Measurements from ENCODE around the gene SUCO. TPM values are rescaled to one million over a fixed set of nuclear protein-coding genes. Genes with fewer than 3 reads are reported as not detected.

The SUCO gene
- polyA plus RNA-seq, 3 donors from 2014 or later = 7.8 to 14.0 (median 8.2) TPM

DNA sequence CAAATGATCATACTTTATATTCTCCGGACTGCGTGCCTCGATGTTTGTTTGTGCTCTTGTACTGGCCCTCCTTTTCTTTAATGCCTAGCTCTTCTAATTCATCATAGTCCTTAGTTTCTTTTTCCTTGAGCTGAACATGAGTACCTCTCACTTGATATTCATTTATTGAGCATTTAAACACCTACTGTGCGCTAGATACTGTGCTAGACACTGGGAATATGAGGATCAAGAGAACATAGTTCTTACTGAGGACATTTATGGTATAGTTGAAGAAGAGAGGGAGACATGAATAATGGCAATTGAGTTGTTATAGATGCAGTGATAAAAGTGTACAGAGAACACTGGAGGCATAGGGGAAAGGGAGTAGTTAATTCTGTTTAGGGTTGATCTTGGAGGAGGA lies 22.0 kb downstream of the SUCO start:
- peaks cover 7 to 54% of the 10 kb centered on the region in 2 donors for H3K4me1 Mint-ChIP-seq
- H3K27ac Mint-ChIP-seq = no peak overlapping the region
- DNase-seq = no peak
- no peak overlapping the region for H3K4me3 Mint-ChIP-seq
- H3K27me3 Mint-ChIP-seq (ENCODE audit: low read depth in 3 of 3) = peaks cover 0 to 1% (median 0%) of the 10 kb centered on the region in 3 donors
- H3K36me3 Mint-ChIP-seq = peaks cover 4 to 33% (median 21%) of the 10 kb centered on the region in 3 donors
- H3K9me3 Mint-ChIP-seq = no peaks in the 10 kb centered on the region

DNA sequence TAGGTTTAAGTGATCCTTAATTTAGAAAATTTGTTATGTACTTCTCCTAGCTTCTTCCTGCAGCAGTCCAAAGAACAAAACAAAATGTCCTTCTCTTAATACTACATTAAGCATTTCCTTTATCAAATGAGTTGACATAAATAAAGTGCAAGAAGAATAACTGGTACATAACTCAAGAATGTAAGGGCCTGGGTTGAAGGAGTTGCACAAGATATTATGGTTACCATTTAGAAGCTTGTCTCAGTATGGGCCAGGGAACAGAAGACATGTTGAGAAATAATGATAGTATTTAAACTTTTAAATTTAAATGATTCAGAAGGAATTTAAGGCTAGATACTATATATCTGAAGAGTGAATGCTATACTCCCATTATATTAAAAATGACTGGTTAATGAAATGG lies 23.5 kb downstream of the SUCO start:
- Mint-ChIP-seq H3K4me1 (peaks cover 8 to 41% of the 10 kb centered on the region in 2 donors), H3K9me3 (no peaks in the 10 kb centered on the region), H3K27me3 (ENCODE audit: low read depth in 3 of 3) (peaks cover 0 to 1% (median 0%) of the 10 kb centered on the region in 3 donors), H3K36me3 (peaks cover 4 to 45% (median 22%) of the 10 kb centered on the region in 3 donors), H3K4me3 (no peak overlapping the region), H3K27ac (peak overlapping the region in 1 of 6 donors; percentile 25)
- DNase-seq = no peak

DNA sequence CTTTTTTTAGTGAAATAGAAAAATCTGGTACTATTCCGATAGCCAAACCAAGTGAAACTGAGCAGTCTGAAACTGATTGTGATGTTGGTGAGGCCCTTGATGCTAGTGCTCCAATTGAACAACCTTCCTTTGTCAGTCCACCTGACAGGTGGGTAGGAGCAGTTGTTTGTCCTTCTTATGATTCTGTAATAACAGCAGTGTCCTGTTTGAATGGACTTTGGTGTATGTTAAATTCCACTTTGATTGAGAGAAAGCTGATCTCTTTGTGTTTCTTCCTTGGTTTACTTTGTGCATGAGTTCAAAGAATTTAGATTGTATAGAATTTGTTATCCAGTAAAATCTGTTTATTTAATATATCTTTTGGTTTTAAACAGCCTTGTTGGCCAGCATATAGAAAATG lies 24.3 kb downstream of the SUCO start:
- Mint-ChIP-seq H3K27ac (no peak overlapping the region), H3K9me3 (no peaks in the 10 kb centered on the region), H3K27me3 (ENCODE audit: low read depth in 3 of 3) (peaks cover 0 to 2% (median 1%) of the 10 kb centered on the region in 3 donors), H3K36me3 (peaks cover 4 to 50% (median 22%) of the 10 kb centered on the region in 3 donors), H3K4me3 (no peak overlapping the region), H3K4me1 (peaks cover 6 to 34% of the 10 kb centered on the region in 2 donors)
- no peak for DNase-seq

GRCh38 chr1:172559572-172560210 lies 26.7 kb downstream of the SUCO start:
- Mint-ChIP-seq H3K36me3 (peaks cover 21 to 68% (median 40%) of the 10 kb centered on the region in 3 donors), H3K27ac (no peak overlapping the region), H3K4me1 (peaks cover 9 to 38% of the 10 kb centered on the region in 2 donors), H3K4me3 (no peak overlapping the region), H3K9me3 (no peaks in the 10 kb centered on the region), H3K27me3 (ENCODE audit: low read depth in 3 of 3) (peaks cover 2 to 4% (median 2%) of the 10 kb centered on the region in 3 donors)
- DNase-seq = no peak

DNA sequence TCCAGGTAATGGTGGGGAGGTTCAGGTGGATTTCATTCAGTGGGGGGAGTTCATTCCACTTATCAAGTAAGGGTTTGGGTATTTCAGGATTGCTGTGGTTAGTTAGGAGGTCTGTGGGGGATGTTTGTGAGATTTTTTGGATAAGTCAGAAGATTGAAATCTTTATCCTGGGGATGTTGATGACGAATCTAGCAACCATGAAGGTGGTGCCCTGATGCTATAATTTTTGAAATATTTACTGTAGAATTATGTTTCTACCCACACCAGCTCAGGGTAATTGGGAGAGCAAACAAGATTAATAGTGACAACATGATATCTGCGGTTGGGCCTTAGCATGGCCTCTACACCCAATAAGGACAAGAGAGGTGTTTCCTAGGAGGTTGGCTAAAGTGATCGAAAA lies 28.3 kb downstream of the SUCO start:
- no peak overlapping the region for H3K27ac Mint-ChIP-seq
- H3K36me3 Mint-ChIP-seq = peaks cover 25 to 58% (median 37%) of the 10 kb centered on the region in 3 donors
- peaks cover 6 to 22% of the 10 kb centered on the region in 2 donors for H3K4me1 Mint-ChIP-seq
- no peak for DNase-seq
- H3K4me3 Mint-ChIP-seq = no peak overlapping the region
- peaks cover 2 to 9% (median 4%) of the 10 kb centered on the region in 3 donors for H3K27me3 Mint-ChIP-seq (ENCODE audit: low read depth in 3 of 3)
- H3K9me3 Mint-ChIP-seq = no peaks in the 10 kb centered on the region

DNA sequence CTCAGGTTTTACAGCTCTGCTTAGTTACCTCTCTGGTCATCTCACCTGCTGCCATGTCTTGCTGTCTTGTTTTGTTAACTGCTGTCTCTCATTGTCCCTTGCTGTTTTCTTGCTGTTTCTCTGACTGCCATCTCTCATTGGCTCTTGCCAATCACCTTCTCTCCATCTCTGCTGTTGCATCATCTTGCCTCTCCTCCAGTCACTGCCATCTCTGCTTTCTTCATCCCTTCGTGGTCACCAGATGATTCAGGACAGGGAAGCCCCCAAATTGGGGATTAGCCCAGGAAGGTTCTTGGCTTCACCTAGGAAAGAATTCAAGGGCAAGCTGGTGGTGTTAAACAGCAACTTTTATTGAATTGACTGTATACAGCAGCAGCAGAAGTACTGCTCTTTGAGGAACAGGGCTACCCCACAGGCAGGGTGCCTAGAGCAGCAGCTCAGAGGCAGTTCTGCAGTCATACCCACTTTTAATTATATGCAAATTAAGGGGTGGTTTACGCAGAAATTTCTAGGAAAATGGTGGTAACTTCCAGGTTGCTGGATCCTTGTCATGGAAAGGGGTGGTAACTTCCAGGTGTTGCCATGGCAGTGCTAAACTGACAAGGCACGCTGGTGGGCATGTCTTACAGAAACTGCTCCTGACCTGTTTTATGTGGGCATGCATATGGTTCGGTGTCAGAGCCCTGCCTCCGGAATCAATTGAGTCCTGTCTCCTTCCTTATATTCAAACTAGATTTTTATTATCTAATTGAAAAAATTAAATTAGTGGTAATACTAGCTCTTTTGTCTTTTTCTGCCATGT lies 33.4 kb downstream of the SUCO start:
- H3K27me3 Mint-ChIP-seq (ENCODE audit: low read depth in 3 of 3) = peaks cover 3 to 10% (median 3%) of the 10 kb centered on the region in 3 donors
- no peak overlapping the region for H3K4me3 Mint-ChIP-seq
- peaks cover 34 to 43% (median 34%) of the 10 kb centered on the region in 3 donors for H3K36me3 Mint-ChIP-seq
- no peaks in the 10 kb centered on the region for H3K9me3 Mint-ChIP-seq
- H3K4me1 Mint-ChIP-seq = peaks cover 2 to 17% of the 10 kb centered on the region in 2 donors
- H3K27ac Mint-ChIP-seq = peak overlapping the region in 4 of 6 donors; percentile 13 to 68 (median 43)
- DNase-seq = no peak

DNA sequence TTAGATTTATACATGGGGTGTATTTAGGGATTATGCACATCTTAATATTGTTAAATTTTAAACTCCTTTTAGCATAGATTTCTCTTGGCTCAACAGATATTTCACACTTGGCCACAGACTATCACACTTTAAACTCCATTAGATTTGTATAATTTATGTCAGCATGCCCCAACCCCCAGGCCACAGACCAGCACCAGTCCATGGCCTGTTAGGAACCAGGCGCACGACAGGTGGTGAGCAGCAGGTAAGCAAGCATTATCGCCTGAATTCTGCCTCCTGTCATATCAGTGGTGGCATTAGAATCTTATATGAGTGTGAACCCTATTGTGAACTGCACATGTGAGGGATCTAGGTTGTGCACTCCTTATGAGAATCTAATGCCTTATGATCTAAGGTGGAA lies 34.8 kb downstream of the SUCO start:
- H3K27ac Mint-ChIP-seq = no peak overlapping the region
- peaks cover 3 to 7% (median 3%) of the 10 kb centered on the region in 3 donors for H3K27me3 Mint-ChIP-seq (ENCODE audit: low read depth in 3 of 3)
- H3K4me1 Mint-ChIP-seq = peaks cover 2 to 17% of the 10 kb centered on the region in 2 donors
- no peak overlapping the region for H3K4me3 Mint-ChIP-seq
- H3K36me3 Mint-ChIP-seq = peaks cover 33 to 39% (median 34%) of the 10 kb centered on the region in 3 donors
- no peaks in the 10 kb centered on the region for H3K9me3 Mint-ChIP-seq
- no peak for DNase-seq

- no peaks in the 10 kb centered on the region for H3K9me3 Mint-ChIP-seq
- no peak overlapping the region for H3K4me3 Mint-ChIP-seq
- peaks cover 0 to 2% (median 0%) of the 10 kb centered on the region in 3 donors for H3K27me3 Mint-ChIP-seq (ENCODE audit: low read depth in 3 of 3)
- H3K36me3 Mint-ChIP-seq = peaks cover 27 to 42% (median 40%) of the 10 kb centered on the region in 3 donors
- no peak overlapping the region for H3K27ac Mint-ChIP-seq
- H3K4me1 Mint-ChIP-seq = no peaks in the 10 kb centered on the region
- DNase-seq = no peak
These were observed 41.1 kb downstream of the SUCO start for GRCh38 chr1:172574080-172574479.

GRCh38 chr1:172578586-172578985 lies 45.6 kb downstream of the SUCO start:
- H3K27ac Mint-ChIP-seq = no peak overlapping the region
- H3K4me3 Mint-ChIP-seq = no peak overlapping the region
- no peak for DNase-seq
- H3K9me3 Mint-ChIP-seq = no peaks in the 10 kb centered on the region
- H3K4me1 Mint-ChIP-seq = peaks cover 0 to 11% of the 10 kb centered on the region in 2 donors
- no peaks in the 10 kb centered on the region for H3K27me3 Mint-ChIP-seq (ENCODE audit: low read depth in 3 of 3)
- peaks cover 5 to 38% (median 21%) of the 10 kb centered on the region in 3 donors for H3K36me3 Mint-ChIP-seq

DNA sequence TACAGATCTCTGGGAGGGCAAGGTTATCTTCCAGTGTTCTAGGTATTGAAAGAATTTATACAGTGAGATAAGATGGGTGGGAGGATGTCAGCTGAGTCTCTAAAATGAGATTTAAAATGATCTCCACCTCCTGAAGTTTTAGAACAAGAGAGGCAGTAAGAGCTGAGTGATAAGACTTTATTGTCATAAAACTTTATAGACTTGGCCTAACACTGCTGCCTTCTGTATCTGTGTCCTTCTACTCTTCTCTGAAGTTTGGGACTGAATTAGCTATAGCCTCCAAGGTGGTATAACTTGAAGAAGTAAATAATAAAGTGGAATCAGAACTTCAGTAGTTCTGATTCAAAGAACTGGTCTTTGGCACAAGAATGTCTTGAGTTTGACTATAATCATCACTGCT lies 48.3 kb downstream of the SUCO start:
- peak overlapping the region in 4 of 6 donors; percentile 25 to 64 (median 46) for H3K27ac Mint-ChIP-seq

GRCh38 chr1:172581779-172582178 lies 48.8 kb downstream of the SUCO start:
- no peak for DNase-seq
- Mint-ChIP-seq H3K36me3 (peaks cover 0 to 25% (median 7%) of the 10 kb centered on the region in 3 donors), H3K4me1 (peaks cover 0 to 11% of the 10 kb centered on the region in 2 donors), H3K27ac (peak overlapping the region in 5 of 6 donors; percentile 5 to 50 (median 40)), H3K27me3 (ENCODE audit: low read depth in 3 of 3) (no peaks in the 10 kb centered on the region), H3K9me3 (no peaks in the 10 kb centered on the region), H3K4me3 (no peak overlapping the region)

More for the DNA sequence above, 48.3 kb downstream of the SUCO start:
- Mint-ChIP-seq H3K27me3 (ENCODE audit: low read depth in 3 of 3) (no peaks in the 10 kb centered on the region), H3K9me3 (no peaks in the 10 kb centered on the region), H3K36me3 (peaks cover 0 to 25% (median 7%) of the 10 kb centered on the region in 3 donors), H3K4me3 (no peak overlapping the region), H3K4me1 (peaks cover 0 to 11% of the 10 kb centered on the region in 2 donors)
- DNase-seq = no peak

GRCh38 chr1:172582889-172583288 lies 49.9 kb downstream of the SUCO start:
- Mint-ChIP-seq H3K9me3 (no peaks in the 10 kb centered on the region), H3K27ac (no peak overlapping the region), H3K36me3 (peaks cover 0 to 25% (median 7%) of the 10 kb centered on the region in 3 donors), H3K27me3 (ENCODE audit: low read depth in 3 of 3) (no peaks in the 10 kb centered on the region), H3K4me1 (peaks cover 0 to 11% of the 10 kb centered on the region in 2 donors), H3K4me3 (no peak overlapping the region)
- no peak for DNase-seq

DNA sequence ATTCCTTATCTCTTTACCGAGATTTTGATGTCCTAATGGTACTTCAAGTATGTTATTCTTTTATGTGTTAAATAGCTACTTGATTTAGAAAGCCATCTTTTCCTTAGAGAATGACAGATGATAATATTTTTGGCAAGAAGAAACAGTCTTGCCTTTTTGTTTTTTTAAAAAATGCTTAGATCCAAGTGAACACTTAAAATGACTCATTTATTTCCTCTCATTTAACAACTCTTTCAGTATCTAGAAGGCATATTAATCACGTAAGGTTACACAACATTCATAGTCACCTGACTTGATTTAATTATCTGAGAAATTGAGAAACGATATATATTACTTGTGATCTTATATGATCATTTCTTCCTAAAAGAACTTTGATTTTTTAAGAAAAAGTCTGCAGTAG lies 52.4 kb downstream of the SUCO start:
- no peaks in the 10 kb centered on the region for H3K27me3 Mint-ChIP-seq (ENCODE audit: low read depth in 3 of 3)
- H3K9me3 Mint-ChIP-seq = no peaks in the 10 kb centered on the region
- H3K27ac Mint-ChIP-seq = no peak overlapping the region
- no peak for DNase-seq
- H3K4me1 Mint-ChIP-seq = peaks cover 3 to 22% of the 10 kb centered on the region in 2 donors
- H3K4me3 Mint-ChIP-seq = no peak overlapping the region
- H3K36me3 Mint-ChIP-seq = peaks cover 9 to 24% (median 17%) of the 10 kb centered on the region in 3 donors

DNA sequence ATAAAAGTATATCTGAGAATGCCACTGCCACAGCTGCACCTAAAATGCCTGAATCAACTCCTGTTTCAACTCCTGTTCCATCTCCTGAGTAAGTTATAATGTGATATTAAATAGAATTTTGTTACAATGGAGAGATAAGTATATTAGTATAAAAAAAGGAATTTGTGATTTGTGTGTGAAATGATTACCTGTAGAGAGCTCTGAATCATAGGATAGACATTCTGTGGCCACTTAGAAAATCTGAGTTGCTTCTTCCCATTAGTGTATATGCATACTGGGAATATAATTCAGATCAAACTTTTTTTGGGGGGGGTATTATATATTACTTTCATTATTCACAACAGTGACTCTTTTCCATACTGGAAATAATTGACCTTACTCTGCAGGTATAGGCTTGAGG lies 52.9 kb downstream of the SUCO start:
- Mint-ChIP-seq H3K4me1 (peaks cover 3 to 22% of the 10 kb centered on the region in 2 donors), H3K4me3 (no peak overlapping the region), H3K27me3 (ENCODE audit: low read depth in 3 of 3) (no peaks in the 10 kb centered on the region), H3K36me3 (peaks cover 14 to 30% (median 22%) of the 10 kb centered on the region in 3 donors), H3K9me3 (no peaks in the 10 kb centered on the region), H3K27ac (no peak overlapping the region)
- no peak for DNase-seq
